Measurements from ENCODE around the gene SERPIND1. TPM values are rescaled to one million over a fixed set of nuclear protein-coding genes. Genes with fewer than 3 reads are reported as not detected.

SERPIND1 gene
- total and polyA plus RNA-seq, 7 donors, result 0.03 to 0.12 (median 0.07) TPM; not detected in 4

GRCh38 chr22:20758688-20759087, 15.2 kb upstream of the SERPIND1 start:
- Histone ChIP-seq H3K36me3 (ENCODE audit: insufficient read depth in 1 of 2, low read depth in 1 of 2) (peaks cover 5 to 63% of the 10 kb centered on the region in 2 donors), H3K9me3 (no peaks in the 10 kb centered on the region), H3K27me3 (ENCODE audit: insufficient read depth in 3 of 3, low read length in 2 of 3) (no peaks in the 10 kb centered on the region), H3K4me1 (no peaks in the 10 kb centered on the region), H3K4me3 (no peak overlapping the region), H3K27ac (no peak overlapping the region)
- no peak for DNase-seq
- TF ChIP-seq, protein P1, sequence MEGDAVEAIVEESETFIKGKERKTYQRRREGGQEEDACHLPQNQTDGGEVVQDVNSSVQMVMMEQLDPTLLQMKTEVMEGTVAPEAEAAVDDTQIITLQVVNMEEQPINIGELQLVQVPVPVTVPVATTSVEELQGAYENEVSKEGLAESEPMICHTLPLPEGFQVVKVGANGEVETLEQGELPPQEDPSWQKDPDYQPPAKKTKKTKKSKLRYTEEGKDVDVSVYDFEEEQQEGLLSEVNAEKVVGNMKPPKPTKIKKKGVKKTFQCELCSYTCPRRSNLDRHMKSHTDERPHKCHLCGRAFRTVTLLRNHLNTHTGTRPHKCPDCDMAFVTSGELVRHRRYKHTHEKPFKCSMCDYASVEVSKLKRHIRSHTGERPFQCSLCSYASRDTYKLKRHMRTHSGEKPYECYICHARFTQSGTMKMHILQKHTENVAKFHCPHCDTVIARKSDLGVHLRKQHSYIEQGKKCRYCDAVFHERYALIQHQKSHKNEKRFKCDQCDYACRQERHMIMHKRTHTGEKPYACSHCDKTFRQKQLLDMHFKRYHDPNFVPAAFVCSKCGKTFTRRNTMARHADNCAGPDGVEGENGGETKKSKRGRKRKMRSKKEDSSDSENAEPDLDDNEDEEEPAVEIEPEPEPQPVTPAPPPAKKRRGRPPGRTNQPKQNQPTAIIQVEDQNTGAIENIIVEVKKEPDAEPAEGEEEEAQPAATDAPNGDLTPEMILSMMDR (IDR thresholded peaks at IDR 0.05), result no peak
- intact Hi-C loops (cut with DNase I), result no loop called here
- no peak for ATAC-seq
- 98 to 100% (median 100%) methylated on average over 2 of the region's 2 CpGs for WGBS, 3 donors

DNA sequence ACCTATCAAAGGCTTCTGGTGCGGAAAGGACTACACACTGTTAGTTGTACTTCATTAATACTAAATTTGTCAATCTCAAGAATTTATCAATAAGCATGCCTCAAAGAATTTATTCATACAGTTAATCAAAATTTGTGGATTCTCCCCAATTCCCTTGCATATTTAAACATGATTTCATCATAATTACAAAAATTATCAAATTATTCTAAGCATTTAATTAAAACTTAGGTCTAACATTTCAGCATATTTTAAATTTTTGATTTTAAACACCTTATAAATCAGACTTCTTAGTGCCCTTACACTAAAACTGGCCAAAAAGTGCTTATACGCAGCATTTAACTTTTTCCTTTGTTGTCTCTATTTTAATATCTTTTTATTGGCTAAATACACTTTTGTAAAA, 13.8 kb upstream of the SERPIND1 start:
- DNase-seq (no peak), ATAC-seq (no peak)
- TF ChIP-seq, protein P1 (IDR thresholded peaks at IDR 0.05), result no peak
- intact Hi-C loops (cut with DNase I), result no loop called here
- Histone ChIP-seq H3K9me3 (no peaks in the 10 kb centered on the region), H3K27me3 (ENCODE audit: insufficient read depth in 3 of 3, low read length in 2 of 3) (no peaks in the 10 kb centered on the region), H3K27ac (no peak overlapping the region), H3K4me3 (no peak overlapping the region), H3K4me1 (no peaks in the 10 kb centered on the region), H3K36me3 (ENCODE audit: insufficient read depth in 1 of 2, low read depth in 1 of 2) (peaks cover 9 to 69% of the 10 kb centered on the region in 2 donors)
- WGBS, 3 donors, result 97 to 99% (median 98%) methylated on average over 2 of the region's 2 CpGs

DNA sequence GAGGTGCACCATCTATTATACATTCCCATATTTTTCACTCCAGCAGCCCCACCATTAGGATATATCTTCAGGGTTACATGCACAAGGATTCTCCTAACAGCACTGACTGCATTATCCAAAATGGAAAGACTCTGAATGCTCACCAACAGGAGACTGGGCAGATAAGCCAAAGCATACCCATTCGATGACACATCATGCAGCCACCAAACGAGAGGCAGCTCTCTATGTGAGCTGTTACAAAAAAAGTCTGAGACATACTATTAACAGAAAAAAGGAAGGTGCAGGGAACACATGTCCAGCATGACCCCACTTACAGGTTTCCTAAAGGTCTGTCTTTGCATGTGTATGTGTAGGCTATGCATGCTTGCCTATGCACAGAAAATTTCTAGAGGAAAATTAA, 12.4 kb upstream of the SERPIND1 start:
- WGBS, 3 donors, result 84 to 85% (median 84%) methylated on average over 2 of the region's 2 CpGs
- H3K4me3 ChIP-seq, result no peak overlapping the region
- H3K4me1 ChIP-seq, result no peaks in the 10 kb centered on the region
- DNase-seq (no peak), ATAC-seq (no peak)
- intact Hi-C loops (cut with DNase I), result no loop called here
- no peaks in the 10 kb centered on the region for H3K9me3 ChIP-seq
- H3K27me3 ChIP-seq (ENCODE audit: insufficient read depth in 3 of 3, low read length in 2 of 3), result no peaks in the 10 kb centered on the region
- H3K27ac ChIP-seq, result no peak overlapping the region
- TF ChIP-seq, protein P1 (IDR thresholded peaks at IDR 0.05), result no peak
- peaks cover 11 to 75% of the 10 kb centered on the region in 2 donors for H3K36me3 ChIP-seq (ENCODE audit: insufficient read depth in 1 of 2, low read depth in 1 of 2)

DNA sequence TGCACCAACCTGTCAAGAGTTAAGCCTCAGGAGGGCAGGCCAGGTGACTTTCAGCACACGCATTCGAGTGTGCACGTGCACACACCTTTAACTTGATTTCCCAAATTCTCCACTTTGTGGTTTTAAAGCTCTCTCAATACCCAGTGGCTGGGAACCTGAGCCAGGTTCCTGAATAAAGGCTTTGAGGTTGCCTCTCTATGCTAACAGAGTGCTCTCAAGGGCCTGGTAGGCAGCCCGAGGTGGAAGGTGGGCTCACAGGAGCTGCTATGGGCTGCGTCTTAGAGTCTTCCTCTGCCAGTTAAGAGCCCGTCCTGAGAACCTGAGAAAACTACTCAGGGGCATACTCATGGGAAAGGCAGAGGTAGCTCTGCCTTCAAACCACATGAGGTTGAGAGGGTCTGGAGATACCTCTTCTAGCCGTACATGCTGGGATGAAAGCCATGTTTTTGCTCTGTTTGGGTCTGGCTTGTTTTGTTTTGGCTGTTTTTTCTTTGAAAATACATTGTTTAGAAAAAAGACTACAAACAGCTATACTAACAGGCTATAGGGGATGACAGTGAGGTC, 11.6 kb upstream of the SERPIND1 start:
- Histone ChIP-seq H3K4me3 (no peak overlapping the region), H3K27me3 (ENCODE audit: insufficient read depth in 3 of 3, low read length in 2 of 3) (no peaks in the 10 kb centered on the region), H3K9me3 (no peaks in the 10 kb centered on the region), H3K36me3 (ENCODE audit: insufficient read depth in 1 of 2, low read depth in 1 of 2) (peaks cover 11 to 78% of the 10 kb centered on the region in 2 donors), H3K4me1 (no peaks in the 10 kb centered on the region), H3K27ac (no peak overlapping the region)
- ATAC-seq, result no peak
- TF ChIP-seq, protein P1 (IDR thresholded peaks at IDR 0.05), result no peak
- intact Hi-C loops (cut with DNase I), result no loop called here
- 88 to 96% (median 95%) methylated on average over 7 of the region's 7 CpGs for WGBS, 3 donors
- DNase-seq, result no peak
